Spinal cord (tissue), 10 donors: Measurements from ENCODE around the gene GLT1D1. TPM values are rescaled to one million over a fixed set of nuclear protein-coding genes. Genes with fewer than 3 reads are reported as not detected.

Source experiments
- DNase-seq, 6 donors: peaks; one replicate each; pipeline versions ENCODE4 v3.0.0 to v3.0.0-alpha.2; 2013 to 2015; ENCODE audit warnings: low spot score in 6 of 6, low read depth in 4 of 6
- H3K27ac ChIP-seq: one replicate; pipeline ENCODE4 v1.5.1; 2013; ENCODE audit warnings: low read depth, low read length, control low read depth
- H3K27me3 ChIP-seq: one replicate; pipeline ENCODE4 v1.6.1; 2013; ENCODE audit warnings: low read length; ENCODE audit not compliant: control insufficient read depth, insufficient read depth
- H3K36me3 ChIP-seq: one replicate; pipeline ENCODE4 v1.6.1; 2013; ENCODE audit warnings: low read length; ENCODE audit not compliant: control insufficient read depth, insufficient read depth
- H3K4me1 ChIP-seq: one replicate; pipeline ENCODE4 v1.6.1; 2013; ENCODE audit warnings: low read length; ENCODE audit not compliant: control insufficient read depth, insufficient read depth
- H3K4me3 ChIP-seq: one replicate; pipeline ENCODE4 v1.5.1; 2013; ENCODE audit warnings: low read depth, low read length, control low read depth
- H3K9me3 ChIP-seq: one replicate; pipeline ENCODE4 v1.6.1; 2013; ENCODE audit warnings: low read length; ENCODE audit not compliant: control insufficient read depth, insufficient read depth
- WGBS: methylation state at CpG from one replicate; pipeline ENCODE4 v1.1.5; 2013; ENCODE audit warnings: missing lambda C conversion rate; ENCODE audit not compliant: insufficient coverage; 5-methylcytosine and 5-hydroxymethylcytosine counted together
- polyA plus RNA-seq, 2 donors: library from polyadenylated mRNA; unstranded; fragments of 120-200 nt; gene quantifications; one replicate each; pipeline ENCODE4 v1.2.1, GENCODE V29; 2013; ENCODE audit not compliant: insufficient read length in 2 of 2
- total RNA-seq, 2 donors: library from RNA; depleted of rRNA in 1 of 2; stranded (reverse); fragments of 120-200 nt in 1 of 2; fragments of >200 nt in 1 of 2; gene quantifications; one replicate each; pipeline versions ENCODE4 v1.2.3 to v1.2.4, GENCODE V29; 2013 to 2014
- donor health status: healthy.

Gene GLT1D1
- total and polyA plus RNA-seq, 4 donors: 6.2 to 25.4 (median 21.9) TPM

GRCh38 chr12:128930606-128931005, 77.3 kb downstream of the GLT1D1 start:
- Histone ChIP-seq H3K4me3 (no peak overlapping the region), H3K4me1 (peaks cover 4% of the 10 kb centered on the region), H3K27ac (no peak overlapping the region), H3K27me3 (no peaks in the 10 kb centered on the region), H3K9me3 (no peaks in the 10 kb centered on the region), H3K36me3 (peaks cover 3% of the 10 kb centered on the region)
- 44% methylated on average over 9 of the region's 13 CpGs for WGBS
- DNase-seq: peak in 2 of 6 donors; percentile 18 to 83

GRCh38 chr12:128932521-128932920, 79.2 kb downstream of the GLT1D1 start:
- Histone ChIP-seq H3K27ac (no peak overlapping the region), H3K27me3 (no peaks in the 10 kb centered on the region), H3K4me1 (peaks cover 4% of the 10 kb centered on the region), H3K9me3 (no peaks in the 10 kb centered on the region), H3K36me3 (peaks cover 3% of the 10 kb centered on the region), H3K4me3 (no peak overlapping the region)
- 87% methylated on average over 19 of the region's 20 CpGs for WGBS
- no peak for DNase-seq

GRCh38 chr12:128933039-128933438, 79.8 kb downstream of the GLT1D1 start:
- Histone ChIP-seq H3K9me3 (no peaks in the 10 kb centered on the region), H3K36me3 (peaks cover 3% of the 10 kb centered on the region), H3K4me1 (peaks cover 4% of the 10 kb centered on the region), H3K27ac (no peak overlapping the region), H3K27me3 (no peaks in the 10 kb centered on the region), H3K4me3 (no peak overlapping the region)
- no peak for DNase-seq
- WGBS: 94% methylated on average over 21 of the region's 27 CpGs

GRCh38 chr12:128933926-128934325, 80.6 kb downstream of the GLT1D1 start:
- DNase-seq: no peak
- WGBS: 90% methylated on average over 3 of the region's 7 CpGs
- Histone ChIP-seq H3K9me3 (no peaks in the 10 kb centered on the region), H3K27ac (no peak overlapping the region), H3K4me3 (no peak overlapping the region), H3K4me1 (peaks cover 3% of the 10 kb centered on the region), H3K36me3 (no peaks in the 10 kb centered on the region), H3K27me3 (no peaks in the 10 kb centered on the region)

GRCh38 chr12:128938886-128939285, 85.6 kb downstream of the GLT1D1 start:
- no peaks in the 10 kb centered on the region for H3K9me3 ChIP-seq
- 60% methylated on average over 1 of the region's 5 CpGs for WGBS
- no peaks in the 10 kb centered on the region for H3K4me1 ChIP-seq
- no peaks in the 10 kb centered on the region for H3K36me3 ChIP-seq
- no peak overlapping the region for H3K4me3 ChIP-seq
- H3K27me3 ChIP-seq: no peaks in the 10 kb centered on the region
- DNase-seq: no peak
- no peak overlapping the region for H3K27ac ChIP-seq

GRCh38 chr12:128940090-128940888, 87.0 kb downstream of the GLT1D1 start:
- 94% methylated on average over 11 of the region's 15 CpGs for WGBS
- Histone ChIP-seq H3K36me3 (no peaks in the 10 kb centered on the region), H3K9me3 (no peaks in the 10 kb centered on the region), H3K27ac (no peak overlapping the region), H3K4me3 (no peak overlapping the region), H3K4me1 (no peaks in the 10 kb centered on the region), H3K27me3 (no peaks in the 10 kb centered on the region)
- DNase-seq: no peak

GRCh38 chr12:128940974-128941373, 87.7 kb downstream of the GLT1D1 start:
- 94% methylated on average over 4 of the region's 5 CpGs for WGBS
- H3K27ac ChIP-seq: no peak overlapping the region
- no peaks in the 10 kb centered on the region for H3K36me3 ChIP-seq
- no peaks in the 10 kb centered on the region for H3K27me3 ChIP-seq
- no peaks in the 10 kb centered on the region for H3K9me3 ChIP-seq
- no peaks in the 10 kb centered on the region for H3K4me1 ChIP-seq
- DNase-seq: no peak
- H3K4me3 ChIP-seq: no peak overlapping the region

GRCh38 chr12:128942960-128943477, 89.7 kb downstream of the GLT1D1 start:
- H3K9me3 ChIP-seq: no peaks in the 10 kb centered on the region
- H3K36me3 ChIP-seq: no peaks in the 10 kb centered on the region
- no peak for DNase-seq
- H3K4me3 ChIP-seq: no peak overlapping the region
- WGBS: 83% methylated on average over 1 of the region's 11 CpGs
- H3K27me3 ChIP-seq: no peaks in the 10 kb centered on the region
- H3K4me1 ChIP-seq: no peaks in the 10 kb centered on the region
- H3K27ac ChIP-seq: no peak overlapping the region

- Histone ChIP-seq H3K27ac (no peak overlapping the region), H3K4me3 (no peak overlapping the region), H3K4me1 (no peaks in the 10 kb centered on the region), H3K36me3 (no peaks in the 10 kb centered on the region), H3K9me3 (no peaks in the 10 kb centered on the region), H3K27me3 (no peaks in the 10 kb centered on the region)
- 95% methylated on average over 26 of the region's 27 CpGs for WGBS
- DNase-seq: no peak
These were observed 91.7 kb downstream of the GLT1D1 start for GRCh38 chr12:128944956-128945355.

GRCh38 chr12:128947209-128947608, 93.9 kb downstream of the GLT1D1 start:
- Histone ChIP-seq H3K36me3 (peaks cover 3% of the 10 kb centered on the region), H3K4me3 (no peak overlapping the region), H3K27ac (no peak overlapping the region), H3K27me3 (no peaks in the 10 kb centered on the region), H3K9me3 (no peaks in the 10 kb centered on the region), H3K4me1 (no peaks in the 10 kb centered on the region)
- peak in 1 of 6 donors; percentile 54 for DNase-seq
- 81% methylated on average over 5 of the region's 10 CpGs for WGBS
